ENCODE measurements around the gene KRTAP6-3. TPM values are rescaled to one million over a fixed set of nuclear protein-coding genes. Genes with fewer than 3 reads are reported as not detected.

KRTAP6-3 gene
- total and polyA plus RNA-seq, 2 donors (not counting 1 experiment from before 2014, with no cell fraction given), result not detected

- CTCF ChIA-PET, result no interaction called here
These were observed 37.1 kb upstream of the KRTAP6-3 start for GRCh38 chr21:30555095-30555494.

GRCh38 chr21:30561264-30561895 lies 30.9 kb upstream of the KRTAP6-3 start, which contains the start of gene KRTAP19-7:
KRTAP19-7 (minus strand) TSS chr21:30561314; CDS start chr21:30561289, 25 bp downstream.
- ATAC-seq (ENCODE audit: low read depth), result no peak
- Histone ChIP-seq H3K4me2 (replicated peaks; ENCODE audit: low read depth, low read length, poor library complexity, severe bottlenecking) (no peak within 1 kb of the TSS), H3K4me3 (ENCODE audit: control extremely low read depth in 1 of 5, extremely low read depth in 1 of 5, insufficient read depth in 1 of 5, low read depth in 2 of 5, low read length in 4 of 5) (no peak within 1 kb of the TSS), H3K27me3 (replicated peaks in 1 of 4; ENCODE audit: control extremely low read depth in 1 of 4, control insufficient read depth in 3 of 4, insufficient read depth in 4 of 4, low read length in 3 of 4) (no peaks in the 10 kb centered on the region), H3K4me1 (ENCODE audit: control insufficient read depth in 2 of 2, insufficient read depth in 2 of 2, low read length in 2 of 2) (no peaks in the 10 kb centered on the region), H3K9me3 (ENCODE audit: control extremely low read depth in 1 of 3, control insufficient read depth in 2 of 3, insufficient read depth in 1 of 3, low read length in 2 of 3) (peaks cover 0 to 2% (median 0%) of the 10 kb centered on the region in 3 donors), H4K20me1 (ENCODE audit: control insufficient read depth, insufficient read depth, low read length, poor library complexity, severe bottlenecking) (no peaks in the 10 kb centered on the region), H3K79me2 (ENCODE audit: control insufficient read depth, insufficient read depth, low read length) (no peaks in the 10 kb centered on the region), H3K27ac (ENCODE audit: low read length in 2 of 2) (no peak within 1 kb of the TSS), H2AFZ (ENCODE audit: insufficient read depth, low read depth, low read length, poor library complexity, severe bottlenecking) (no peak within 1 kb of the TSS), H3K36me3 (replicated peaks in 1 of 2; ENCODE audit: control extremely low read depth in 1 of 2, control insufficient read depth in 1 of 2, extremely low read depth in 1 of 2, insufficient read depth in 2 of 2, low read length in 1 of 2) (no peaks in the 10 kb centered on the region), H3K9ac (ENCODE audit: low read length) (no peak within 1 kb of the TSS)
- no CpG with 5 or more reads among the region's 2 CpGs for WGBS (ENCODE audit: insufficient coverage)
- ChIA-PET POLR2A (no interaction called here), CTCF (no interaction called here)
- Mint-ChIP-seq H3K27me3 (no peaks in the 10 kb centered on the region), H3K27ac (no peak within 1 kb of the TSS), H3K9me3 (ENCODE audit: insufficient read depth) (no peaks in the 10 kb centered on the region), H3K4me3 (no peak within 1 kb of the TSS), H3K4me1 (no peaks in the 10 kb centered on the region)
- DNase-seq, result no peak
- TF ChIP-seq EZH2 (IDR thresholded peaks at IDR 0.05; ENCODE audit: borderline replicate concordance, insufficient read depth, low read depth, low read length, poor library complexity, severe bottlenecking) (no peak), CTCF (IDR thresholded peaks at IDR 0.05) (no peak)
- intact Hi-C loops (cut with micrococcal nuclease), result no loop called here

More at GRCh38 chr21:30555095-30555494, 37.1 kb upstream of the KRTAP6-3 start:
- Mint-ChIP-seq H3K4me3 (no peak overlapping the region), H3K27me3 (no peaks in the 10 kb centered on the region), H3K4me1 (no peaks in the 10 kb centered on the region), H3K27ac (no peak overlapping the region), H3K9me3 (ENCODE audit: insufficient read depth) (peaks cover 3% of the 10 kb centered on the region)
- H3K36me3 ChIP-seq (replicated peaks in 1 of 2; ENCODE audit: control extremely low read depth in 1 of 2, control insufficient read depth in 1 of 2, extremely low read depth in 1 of 2, insufficient read depth in 2 of 2, low read length in 1 of 2), result no peaks in the 10 kb centered on the region
- H3K79me2 ChIP-seq (ENCODE audit: control insufficient read depth, insufficient read depth, low read length), result no peaks in the 10 kb centered on the region
- ATAC-seq (ENCODE audit: low read depth) (no peak), DNase-seq (no peak)
- intact Hi-C loops (cut with micrococcal nuclease), result no loop called here
- no peak overlapping the region for H3K4me3 ChIP-seq (ENCODE audit: control extremely low read depth in 1 of 5, extremely low read depth in 1 of 5, insufficient read depth in 1 of 5, low read depth in 2 of 5, low read length in 4 of 5)
- H4K20me1 ChIP-seq (ENCODE audit: control insufficient read depth, insufficient read depth, low read length, poor library complexity, severe bottlenecking), result no peaks in the 10 kb centered on the region
- H3K9me3 ChIP-seq (ENCODE audit: control extremely low read depth in 1 of 3, control insufficient read depth in 2 of 3, insufficient read depth in 1 of 3, low read length in 2 of 3), result peaks cover 0 to 4% (median 3%) of the 10 kb centered on the region in 3 donors
- H3K4me1 ChIP-seq (ENCODE audit: control insufficient read depth in 2 of 2, insufficient read depth in 2 of 2, low read length in 2 of 2), result no peaks in the 10 kb centered on the region
- WGBS (ENCODE audit: insufficient coverage), result no CpG with 5 or more reads among the region's 2 CpGs
- no peaks in the 10 kb centered on the region for H3K27me3 ChIP-seq (replicated peaks in 1 of 4; ENCODE audit: control extremely low read depth in 1 of 4, control insufficient read depth in 3 of 4, insufficient read depth in 4 of 4, low read length in 3 of 4)
- no peak overlapping the region for H3K4me2 ChIP-seq (replicated peaks; ENCODE audit: low read depth, low read length, poor library complexity, severe bottlenecking)
- TF ChIP-seq CTCF (IDR thresholded peaks at IDR 0.05) (no peak), EZH2 (IDR thresholded peaks at IDR 0.05; ENCODE audit: borderline replicate concordance, insufficient read depth, low read depth, low read length, poor library complexity, severe bottlenecking) (no peak)
- no peak overlapping the region for H3K27ac ChIP-seq (ENCODE audit: low read length in 2 of 2)
- POLR2A ChIA-PET, result no interaction called here
- H2AFZ ChIP-seq (ENCODE audit: insufficient read depth, low read depth, low read length, poor library complexity, severe bottlenecking), result no peak overlapping the region
- no peak overlapping the region for H3K9ac ChIP-seq (ENCODE audit: low read length)

Measured in B cell (primary cell).